NCI-H1694 treated with DMSO at 0.1 percent for 48 hours (cell line): ENCODE data around the gene DDX6.
"Not testable (repeated sequence)": the region's sequence is repeated elsewhere in the genome, so short reads cannot be mapped to it uniquely, and the experiment has no call there.

ENCODE experiments used
- DNase-seq: peaks from one replicate; lab custom pipeline; 2025; lab: John Stamatoyannopoulos, UW

DDX6 gene

GRCh38 chr11:118791111-118791960, at the start of gene DDX6:
TSS of gene DDX6 (minus strand) at chr11:118791164. CDS start at chr11:118786251, 4,913 bp downstream.
- peak; percentile 2 for DNase-seq

GRCh38 chr11:118838905-118839553, 48.1 kb upstream of the DDX6 start:
- no peak for DNase-seq

DNA sequence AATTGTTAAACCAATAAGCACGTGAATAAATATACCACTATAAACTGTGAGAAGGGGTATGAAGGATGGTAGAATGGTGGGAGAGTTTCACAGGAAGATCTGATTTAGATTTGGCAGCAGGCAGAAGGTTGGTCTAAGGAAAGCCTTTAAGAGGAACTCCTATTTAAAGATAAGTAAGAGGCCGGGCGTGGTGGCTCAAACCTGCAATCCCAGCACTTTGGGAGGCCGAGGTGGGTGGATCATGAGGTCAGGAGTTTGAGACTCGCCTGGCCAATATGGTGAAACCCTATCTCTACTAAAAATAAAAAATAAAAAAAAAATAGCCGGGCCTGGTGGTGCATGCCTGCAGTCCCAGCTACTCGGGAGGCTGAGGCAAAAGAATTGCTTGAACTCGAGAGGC, 46.9 kb upstream of the DDX6 start:
- DNase-seq: no peak

DNA sequence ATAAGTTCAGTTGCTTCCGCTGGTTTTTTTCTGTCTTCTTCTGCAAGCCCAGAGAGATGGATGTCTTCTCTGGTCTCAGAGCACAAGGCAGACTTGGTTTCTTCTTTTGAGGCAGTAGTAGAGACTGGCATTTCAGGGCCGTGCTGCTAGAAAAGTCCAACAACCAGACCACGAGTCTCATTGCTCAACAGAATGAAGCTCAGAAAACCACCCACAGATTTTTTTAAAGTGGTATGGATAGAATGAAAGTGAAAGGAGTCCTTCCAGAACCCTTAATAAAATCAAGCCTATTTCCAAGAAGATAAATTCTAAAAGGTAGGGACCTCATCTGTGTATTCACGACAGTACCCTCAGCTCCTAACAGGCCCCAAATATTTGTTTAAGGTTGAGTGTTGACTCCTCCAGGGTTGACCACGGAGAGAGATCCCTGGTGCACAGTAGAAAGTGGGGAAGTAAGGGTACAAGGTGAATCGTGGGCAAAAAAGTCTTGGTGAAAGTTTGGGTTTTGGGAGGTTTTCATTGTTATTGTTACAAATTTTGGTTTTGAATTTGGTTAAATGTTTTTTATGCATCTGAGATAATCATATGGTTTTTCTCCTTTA, 43.6 kb upstream of the DDX6 start:
- no peak for DNase-seq

DNA sequence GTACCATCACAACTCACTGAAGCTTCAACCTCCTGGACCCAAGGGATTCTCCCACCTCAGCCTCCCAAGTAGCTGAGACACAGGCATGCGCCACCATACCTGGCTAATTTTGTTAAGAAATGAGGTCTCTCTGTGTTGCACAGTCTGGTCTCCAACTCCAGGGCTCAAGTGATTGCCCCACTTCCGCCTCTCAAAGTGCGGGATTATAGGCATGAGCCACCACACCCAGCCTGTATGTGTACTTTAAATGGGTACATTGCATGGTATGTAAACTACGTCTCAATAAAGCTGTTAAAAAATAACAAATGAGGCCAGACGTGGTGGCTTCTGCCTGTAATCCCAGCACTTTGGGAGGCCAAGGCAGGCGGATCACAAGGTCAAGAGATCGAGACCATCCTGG, 36.2 kb upstream of the DDX6 start:
- no peak for DNase-seq

GRCh38 chr11:118822936-118823510, 32.1 kb upstream of the DDX6 start:
- DNase-seq: not testable (repeated sequence)

- no peak for DNase-seq
Measured at GRCh38 chr11:118820412-118821357, 29.7 kb upstream of the DDX6 start.

DNA sequence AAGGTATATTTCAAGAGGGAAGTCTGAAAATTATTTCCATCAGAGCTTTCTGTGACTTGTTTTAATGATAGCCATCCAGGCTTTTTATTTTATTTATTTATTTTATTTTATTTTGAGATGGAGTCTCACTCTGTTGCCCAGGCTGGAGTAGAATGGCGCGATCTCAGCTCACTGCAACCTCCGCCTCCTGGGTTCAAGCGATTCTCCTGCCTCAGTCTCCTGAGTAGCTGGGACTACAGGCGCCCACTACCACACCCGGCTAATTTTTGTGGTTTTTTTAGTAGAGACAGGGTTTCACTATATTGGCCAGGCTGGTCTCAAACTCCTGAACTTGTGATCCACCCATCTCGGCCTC, 29.0 kb upstream of the DDX6 start:
- not testable (repeated sequence) for DNase-seq

DNA sequence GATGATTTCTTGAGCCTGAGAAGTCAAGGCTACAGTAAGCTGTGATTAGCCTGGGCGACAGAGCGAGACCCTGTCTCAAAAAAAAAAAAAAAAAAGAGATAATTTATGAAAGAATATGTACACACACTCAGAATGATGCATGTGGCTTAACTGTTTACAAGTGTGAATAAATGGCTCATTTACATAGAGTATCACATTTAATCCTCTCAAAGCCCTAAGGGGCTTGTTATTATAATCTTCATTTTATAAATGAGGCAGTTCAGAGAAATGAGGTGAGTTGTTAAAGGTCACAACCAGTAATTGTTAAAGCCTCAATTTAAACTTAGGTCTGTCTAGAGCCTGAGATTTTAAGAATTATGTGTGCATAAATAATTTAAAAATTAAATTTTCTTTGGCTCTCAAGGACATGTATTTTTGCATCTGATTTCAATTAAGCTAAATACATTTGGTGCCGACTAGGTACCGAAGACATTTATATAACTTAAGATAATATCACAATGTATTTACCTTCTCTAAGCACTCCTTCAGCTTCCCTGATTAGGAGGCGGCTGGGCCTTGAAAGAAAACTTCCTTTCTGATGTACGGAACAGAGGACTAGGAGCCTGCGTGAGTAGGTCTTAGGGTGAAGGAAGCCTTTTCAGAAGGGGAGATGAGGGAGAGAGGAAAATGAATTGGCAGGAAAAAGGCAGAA, 28.5 kb upstream of the DDX6 start:
- DNase-seq: no peak

DNA sequence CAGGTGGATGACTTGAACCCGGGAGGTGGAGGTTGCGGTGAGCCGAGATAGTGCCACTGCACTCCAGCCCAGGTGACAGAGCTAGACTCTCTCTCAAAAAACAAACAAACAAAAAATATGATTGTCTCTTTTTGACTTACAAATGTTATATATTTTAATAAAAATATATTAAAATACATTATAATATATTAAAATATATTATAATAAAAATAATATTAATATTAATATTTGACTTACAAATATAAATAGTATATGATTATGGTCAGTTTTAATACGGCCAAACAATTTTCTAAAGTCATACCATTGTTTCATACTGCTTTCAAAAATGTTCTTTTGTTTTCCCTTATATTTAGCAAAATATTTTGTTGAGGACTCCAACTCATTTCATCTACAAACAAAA, 27.2 kb upstream of the DDX6 start:
- DNase-seq: no peak

GRCh38 chr11:118813551-118813950, 22.6 kb upstream of the DDX6 start:
- no peak for DNase-seq

DNA sequence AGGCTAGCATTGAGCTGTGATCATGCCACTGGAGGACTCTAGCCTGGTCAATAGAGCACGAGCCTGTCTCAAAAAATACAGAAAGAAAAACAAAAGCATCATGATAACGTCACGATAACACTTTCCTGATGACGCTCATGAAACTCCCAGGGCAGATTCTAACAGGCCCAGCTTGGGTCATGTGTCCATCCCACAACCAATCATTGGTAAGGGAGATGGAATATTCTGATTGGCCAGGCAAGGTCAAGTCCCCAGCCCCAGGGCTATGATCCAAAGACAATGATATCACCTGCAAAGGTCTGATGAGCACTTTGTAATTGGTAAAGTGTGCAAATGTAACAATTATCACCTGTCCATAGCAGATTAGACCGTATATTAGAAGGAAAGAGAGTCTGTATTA, 21.5 kb upstream of the DDX6 start:
- no peak for DNase-seq

GRCh38 chr11:118807800-118808778, 17.1 kb upstream of the DDX6 start:
- DNase-seq: no peak

GRCh38 chr11:118806400-118806799, 15.4 kb upstream of the DDX6 start:
- DNase-seq: no peak

GRCh38 chr11:118804094-118804493, 13.1 kb upstream of the DDX6 start:
- no peak for DNase-seq

DNA sequence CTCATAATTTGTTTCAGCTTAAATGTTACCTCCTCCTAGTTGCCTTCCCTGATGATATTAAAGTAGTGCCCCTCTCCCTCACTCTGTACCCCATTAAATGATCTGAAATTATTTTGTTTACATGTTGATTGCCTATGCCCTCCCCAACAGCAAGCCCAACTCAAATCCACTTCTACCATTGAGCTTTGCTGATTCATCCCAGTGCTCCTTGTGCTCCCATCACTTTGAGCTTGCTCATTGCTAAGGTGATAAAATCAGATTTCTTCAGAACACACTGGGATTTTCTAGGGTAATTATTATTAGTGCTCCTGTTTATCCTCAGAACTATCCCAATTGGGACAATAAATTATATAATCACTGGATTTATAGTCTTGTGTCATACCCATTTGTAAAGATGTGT, 8.4 kb upstream of the DDX6 start:
- DNase-seq: no peak

- no peak for DNase-seq
Measured at GRCh38 chr11:118797510-118797909, 6.5 kb upstream of the DDX6 start.

- no peak for DNase-seq
Measured at GRCh38 chr11:118792570-118793124, 1.7 kb upstream of the DDX6 start.

DNA sequence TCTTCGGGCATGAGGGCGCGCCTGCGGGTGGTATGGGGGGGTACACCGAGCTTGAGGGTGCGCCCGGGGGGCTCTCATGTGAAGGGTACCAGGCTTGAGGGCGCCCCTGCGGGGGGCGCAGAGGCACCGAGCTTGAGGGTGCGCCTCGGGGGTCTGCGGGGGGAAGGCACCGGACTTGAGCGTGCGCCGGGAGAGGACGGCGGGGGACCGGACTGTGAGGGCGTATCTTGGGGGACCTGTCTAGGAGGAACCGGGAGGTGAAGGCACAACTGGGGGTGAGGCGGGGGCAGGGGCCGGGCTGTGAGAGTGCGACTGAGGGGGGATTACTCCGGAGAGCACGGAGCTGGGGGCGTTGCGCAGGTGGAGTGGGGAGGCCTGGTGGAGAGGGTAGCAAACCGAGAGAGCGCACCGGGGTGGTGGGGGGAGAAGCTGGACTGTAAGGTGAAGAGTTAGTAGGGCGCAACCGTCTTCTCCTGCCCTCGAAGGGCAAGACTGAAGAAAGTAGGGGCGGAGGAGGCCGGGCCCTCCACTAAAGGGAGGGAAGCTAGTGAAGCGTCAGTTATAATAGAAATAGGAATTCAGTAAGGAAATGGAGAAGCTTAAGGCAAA, 1.1 kb upstream of the DDX6 start:
- DNase-seq: no peak
